NCI-H2196 (cell line): ENCODE results near the gene DNAJC5.

Experiments
- DNase-seq: peaks from one replicate; lab custom pipeline; 2025; ENCODE audit not compliant: unreplicated experiment; lab: John Stamatoyannopoulos, UW

Gene DNAJC5

DNA sequence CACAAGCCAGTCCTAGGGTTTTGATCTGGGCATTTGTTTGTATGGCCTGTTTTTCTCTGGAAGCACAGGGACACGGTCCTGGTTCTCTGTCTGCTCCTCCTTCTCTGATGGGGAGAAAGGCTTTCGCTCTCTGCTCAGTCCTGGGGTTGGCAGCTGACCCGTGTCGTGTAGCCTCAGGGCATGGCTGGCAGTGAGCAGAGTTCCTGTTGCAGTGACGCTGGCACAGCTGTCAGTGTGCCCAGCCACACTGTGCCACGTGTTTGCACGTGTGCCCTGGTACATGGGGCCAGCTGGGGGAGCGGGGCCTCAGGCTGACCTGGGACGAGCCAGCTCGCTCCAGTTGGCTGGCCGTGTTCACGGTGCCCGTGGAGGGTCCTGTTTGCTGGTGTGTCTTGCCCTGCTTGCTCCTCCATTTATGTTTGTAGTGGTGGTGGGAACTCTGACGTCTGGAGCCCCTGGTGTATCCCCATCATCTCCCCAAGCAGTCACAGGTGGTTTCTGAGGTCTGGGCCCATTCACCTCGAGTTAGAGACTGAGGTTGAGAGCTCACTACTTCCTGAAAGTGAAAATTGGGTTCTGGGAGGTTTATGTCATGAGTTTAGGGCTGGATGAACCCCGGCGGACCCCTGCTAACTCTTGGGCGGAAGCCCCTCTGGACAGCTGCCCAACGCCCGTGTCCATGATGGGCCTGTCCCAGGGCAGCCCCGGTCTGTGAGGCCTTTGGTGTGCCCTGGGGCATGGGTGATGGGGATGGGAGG, 10.2 kb upstream of the DNAJC5 start:
- DNase-seq = no peak

DNA sequence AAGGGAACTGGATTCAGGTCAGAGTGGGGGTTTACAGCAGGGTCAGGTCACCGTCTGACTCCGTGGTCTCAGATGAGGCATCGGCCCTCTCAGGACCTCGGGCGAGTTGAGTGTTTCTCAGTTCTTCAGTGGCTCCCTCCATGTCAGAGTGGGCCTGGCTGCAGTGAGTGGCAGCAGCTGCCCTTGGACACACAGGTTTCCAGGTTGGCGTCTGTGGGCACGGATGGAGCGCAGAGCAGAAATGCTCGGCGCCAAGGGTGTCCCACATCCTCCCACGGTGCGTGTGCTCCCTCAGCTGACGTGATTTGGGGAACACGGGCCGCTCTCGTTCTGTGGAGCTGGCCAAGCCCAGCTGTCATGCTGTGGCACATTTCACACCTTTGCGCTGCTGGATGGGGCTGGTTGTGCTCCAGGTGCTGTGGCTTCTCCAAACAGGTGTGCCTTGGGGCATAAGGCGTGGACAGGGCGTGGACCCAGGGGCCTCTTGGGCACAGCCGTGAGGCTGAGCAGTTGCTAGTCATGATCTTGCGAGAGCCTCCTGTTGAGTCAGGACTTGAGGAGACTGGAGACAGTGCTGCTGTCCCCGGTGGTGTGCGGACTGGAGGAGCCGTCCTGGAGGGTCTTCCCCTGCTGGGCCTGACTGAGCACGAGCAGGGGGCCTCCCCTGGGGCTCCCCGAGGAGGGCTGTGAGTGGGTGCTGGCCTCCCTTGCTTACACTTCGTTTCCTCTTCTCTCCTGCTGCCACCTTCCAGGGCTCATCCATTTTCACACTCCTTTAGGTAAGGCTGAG, 9.5 kb upstream of the DNAJC5 start:
- no peak for DNase-seq

DNA sequence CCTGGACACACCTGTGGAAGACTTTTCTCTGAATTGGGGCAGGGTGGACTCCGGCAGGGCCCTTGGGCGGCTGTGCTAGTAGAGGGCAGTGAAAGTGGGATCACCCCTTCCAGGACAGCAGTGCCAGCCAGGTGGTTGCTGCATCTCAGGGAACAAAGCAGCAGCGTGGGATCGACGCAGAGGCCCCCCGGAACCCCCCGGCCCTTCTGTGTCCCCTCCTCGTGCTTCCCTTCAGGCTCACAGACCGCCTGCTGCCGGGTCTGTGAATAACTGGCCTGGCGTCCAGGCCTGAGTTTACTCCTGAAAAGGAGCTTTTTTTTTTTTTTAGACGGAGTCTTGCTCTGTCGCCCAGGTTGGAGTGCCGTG, 8.9 kb upstream of the DNAJC5 start:
- DNase-seq = no peak

DNA sequence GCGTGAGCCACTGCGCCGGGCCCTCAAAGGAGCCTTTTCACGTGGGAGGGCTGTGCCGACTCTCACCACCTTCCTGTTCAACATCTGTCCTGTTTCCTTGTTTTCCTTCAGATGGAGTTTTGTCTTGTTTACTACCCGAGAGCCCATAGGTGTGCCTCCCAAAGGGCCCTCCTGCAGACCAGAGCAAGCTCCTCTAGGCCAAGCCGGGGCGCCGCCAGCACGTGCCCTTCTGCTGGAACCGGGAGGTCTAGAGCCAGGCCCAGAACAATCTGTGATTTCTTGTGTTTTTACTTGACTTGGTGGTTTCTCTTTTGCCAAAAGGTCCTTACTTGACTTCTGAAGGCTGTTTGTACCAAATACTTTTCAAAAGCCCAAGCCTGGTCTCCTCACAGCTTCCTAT, 8.0 kb upstream of the DNAJC5 start:
- no peak for DNase-seq

DNA sequence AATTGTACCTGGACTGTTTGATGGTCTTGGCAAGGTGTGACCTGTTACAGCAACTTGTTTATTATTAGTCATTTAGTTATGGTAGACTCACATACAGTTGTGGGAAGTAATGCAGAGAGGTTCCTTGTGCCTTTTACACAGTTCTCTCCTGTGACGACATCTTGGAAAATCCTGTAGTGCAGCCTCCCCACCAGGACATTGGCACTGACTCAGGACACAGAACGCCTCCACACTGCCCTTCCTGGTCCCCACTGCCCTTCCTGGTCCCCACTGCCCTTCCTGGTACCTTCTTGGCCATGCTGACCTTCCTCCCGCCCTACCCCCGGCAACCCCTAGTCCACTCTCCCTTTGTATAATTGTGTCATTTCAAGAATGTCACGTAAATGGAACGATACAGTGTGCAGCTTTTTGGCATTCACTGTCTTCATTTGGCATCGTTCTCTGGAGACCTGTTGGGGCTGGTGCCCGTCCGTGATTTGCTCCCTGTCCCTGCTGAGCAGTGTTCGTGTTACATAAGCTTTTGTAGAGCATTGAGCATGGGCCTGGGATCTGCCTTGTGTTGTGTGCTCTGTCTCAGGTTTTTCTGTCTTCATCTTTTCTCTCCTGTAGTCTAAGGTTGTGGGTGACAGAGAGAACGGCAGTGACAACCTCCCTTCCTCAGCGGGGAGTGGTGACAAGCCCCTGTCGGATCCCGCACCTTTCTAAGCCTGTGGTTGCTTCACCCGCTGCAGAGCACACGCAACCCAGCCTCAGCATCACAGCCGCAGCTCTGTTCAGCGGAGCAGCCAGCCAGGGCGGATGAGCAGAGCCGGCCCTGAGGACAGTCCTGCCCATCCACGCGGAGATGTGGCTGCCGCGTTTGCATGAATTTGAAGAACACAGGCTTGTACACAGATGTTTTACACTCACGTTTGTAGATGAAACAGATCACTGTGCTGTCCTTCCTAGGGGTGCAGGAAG, 5.4 kb upstream of the DNAJC5 start:
- DNase-seq = no peak

DNA sequence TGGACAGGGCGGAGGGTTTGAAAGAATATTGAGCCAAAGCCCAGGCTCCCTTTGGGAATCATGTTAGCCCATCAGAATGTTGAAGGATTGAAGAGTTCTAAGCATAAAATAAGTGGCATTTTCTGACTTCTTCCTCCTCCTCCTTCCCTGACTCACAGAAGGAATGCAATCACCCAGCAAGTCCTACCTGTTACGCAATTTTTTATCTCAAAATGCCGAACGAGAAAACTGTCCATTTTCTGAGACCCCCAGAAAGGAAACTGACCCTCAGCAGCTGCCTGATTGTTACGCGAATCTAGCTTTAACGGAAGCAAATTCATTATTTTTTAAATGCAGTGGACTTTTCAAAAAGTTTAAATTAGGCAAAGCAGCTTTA, 4.7 kb upstream of the DNAJC5 start:
- DNase-seq = no peak

DNA sequence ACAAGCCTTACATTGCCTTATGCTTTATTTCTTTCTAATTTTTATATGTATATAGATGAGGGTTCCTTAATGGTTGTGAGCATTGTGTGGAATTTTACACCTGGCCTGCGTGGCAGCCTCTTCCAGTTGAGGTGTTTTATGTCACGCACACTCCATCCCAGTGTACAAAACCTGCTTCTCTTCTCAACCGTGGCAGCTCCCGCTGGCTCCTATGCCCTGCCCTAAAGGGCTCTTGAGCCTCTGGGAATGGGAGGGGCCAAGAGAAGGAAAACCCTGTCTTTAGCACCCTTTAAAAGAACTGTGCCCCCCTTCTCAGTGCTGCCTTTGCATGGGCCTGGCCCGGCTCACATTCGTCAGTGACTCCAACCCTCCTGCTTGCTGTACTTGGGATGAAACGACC, 4.3 kb upstream of the DNAJC5 start:
- DNase-seq = no peak

DNA sequence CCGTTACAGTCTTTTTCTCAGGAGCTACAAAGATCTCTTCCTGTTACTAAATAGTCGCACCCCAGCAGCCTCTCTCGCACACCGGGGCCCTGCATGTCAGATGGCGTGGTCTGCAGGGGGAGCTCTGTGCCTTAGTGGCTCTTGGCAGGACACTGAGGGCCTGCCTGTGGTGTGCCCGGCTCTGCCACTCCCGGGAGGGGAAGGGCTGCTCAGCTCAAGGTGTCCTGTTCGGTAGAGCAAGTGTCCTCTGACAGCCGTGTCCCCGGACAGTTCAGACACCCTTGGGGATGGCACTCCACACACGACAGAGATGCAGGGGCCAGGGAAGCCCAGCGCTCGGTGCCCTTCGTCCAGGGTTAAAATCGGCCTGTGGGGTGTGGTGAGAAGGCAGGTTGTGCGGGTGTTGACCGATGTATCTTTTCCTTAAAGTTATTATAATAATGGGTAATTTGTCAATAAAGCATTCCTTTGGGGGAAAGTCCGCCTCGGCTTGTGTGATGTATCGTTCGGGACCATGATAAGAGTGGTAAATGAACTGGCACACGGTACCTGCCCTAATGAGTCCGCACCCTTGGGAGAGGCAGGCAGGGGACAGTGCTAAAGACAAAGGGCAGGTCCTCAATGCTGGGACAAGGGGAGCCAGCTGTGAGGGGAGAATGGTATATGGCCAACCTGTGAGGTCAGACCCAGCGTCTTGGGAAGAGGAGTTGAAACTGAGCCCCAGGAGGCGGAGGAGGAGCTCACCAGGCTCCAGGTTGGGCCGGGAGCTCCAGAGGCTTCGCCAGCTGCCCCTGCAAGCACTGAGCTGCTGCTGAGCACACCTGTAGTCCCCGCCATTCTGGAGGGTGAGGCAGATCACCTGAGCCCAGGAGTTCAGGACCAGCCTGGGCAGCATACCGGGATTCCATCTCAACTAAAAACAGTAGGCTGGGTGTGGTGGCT, 3.6 kb upstream of the DNAJC5 start:
- no peak for DNase-seq

DNA sequence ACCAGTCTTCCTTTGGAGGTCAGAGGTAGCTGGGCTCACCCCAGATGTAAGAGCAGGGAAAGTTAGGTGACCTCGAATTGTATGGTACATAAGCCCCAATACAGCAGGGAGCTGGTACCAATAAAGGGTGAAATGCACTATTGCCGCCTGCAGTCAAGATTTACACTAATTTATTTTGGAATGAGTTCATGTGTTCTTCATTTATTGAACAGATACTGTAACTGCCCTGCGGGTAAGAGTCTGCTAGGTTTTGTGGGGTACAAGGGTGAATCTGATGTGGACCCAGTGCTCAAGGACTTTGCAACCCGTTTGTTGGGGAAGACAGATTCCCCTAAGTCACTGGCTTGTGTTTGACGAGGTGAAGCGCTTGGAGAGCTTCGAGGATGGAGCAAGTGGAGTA, 2.5 kb upstream of the DNAJC5 start:
- no peak for DNase-seq

DNA sequence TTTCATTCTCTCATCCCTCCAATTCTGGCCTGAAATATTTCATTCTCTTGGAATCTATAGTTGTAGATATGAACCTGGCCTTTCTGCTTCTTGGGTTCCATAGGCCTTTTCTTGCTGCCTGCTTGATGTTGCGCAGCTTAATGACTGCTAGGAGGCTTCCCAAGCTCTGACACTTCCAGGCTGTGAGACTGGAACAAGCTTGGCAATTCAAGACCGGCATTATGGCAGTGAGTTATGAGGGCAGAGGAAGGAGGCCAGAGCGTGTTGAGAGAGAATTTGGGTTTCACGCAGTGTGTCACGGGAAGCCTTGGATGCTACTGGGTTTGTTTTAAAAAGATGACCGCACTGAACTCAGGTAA, 948 bp upstream of the DNAJC5 start:
- DNase-seq = no peak

DNA sequence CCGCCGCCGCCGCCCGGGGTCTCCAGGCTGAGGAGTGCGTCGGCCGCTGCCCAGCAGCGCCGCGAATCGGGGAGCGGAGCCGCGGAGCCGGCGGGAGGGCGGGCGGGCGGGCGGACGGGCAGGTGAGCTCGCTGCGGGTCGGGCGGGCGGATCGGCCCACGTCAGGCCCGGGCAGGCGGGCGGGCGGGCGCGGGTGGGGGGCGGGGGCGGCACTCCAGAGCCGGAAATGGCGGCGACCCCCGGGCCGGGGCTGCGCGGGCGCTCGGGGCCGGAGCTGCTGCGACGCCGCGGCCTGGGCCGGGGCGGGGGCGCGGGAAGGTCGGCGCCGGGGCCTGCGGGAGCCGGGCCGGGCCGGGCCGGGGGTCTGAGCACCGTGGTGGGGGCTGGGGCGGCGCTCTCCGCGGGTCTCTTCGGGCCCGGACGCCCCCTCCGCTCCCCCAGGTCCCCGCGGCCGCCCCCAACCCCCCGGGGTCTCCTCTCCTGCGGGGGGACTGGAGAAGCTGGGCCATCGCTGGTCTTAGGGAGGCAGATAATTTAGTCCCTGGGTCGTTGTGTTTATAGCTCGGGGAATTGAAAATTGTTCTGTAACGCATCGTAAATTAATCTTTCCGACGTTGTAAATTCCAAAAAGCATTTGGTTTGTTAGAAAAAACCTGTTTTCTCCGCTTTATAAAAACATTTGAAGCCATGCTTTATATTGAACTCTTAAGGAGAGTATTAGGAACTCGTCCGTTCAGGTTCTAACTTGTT, 451 bp downstream of the DNAJC5 start:
- no peak for DNase-seq

DNA sequence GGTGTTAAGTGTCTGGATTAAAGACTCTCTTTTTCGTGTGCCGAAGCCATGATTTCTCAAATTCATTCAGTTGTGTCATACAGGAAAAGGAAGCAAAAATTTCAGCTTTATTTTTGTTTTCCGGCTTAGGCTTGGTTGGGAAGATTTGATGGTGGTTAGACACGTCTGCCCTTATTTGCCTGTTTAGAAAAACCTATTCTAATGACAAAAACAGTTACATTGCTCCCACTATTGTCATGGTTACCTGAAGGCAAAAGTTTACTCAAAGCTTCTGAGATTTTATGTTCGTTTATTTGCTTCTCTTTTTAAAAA, 982 bp downstream of the DNAJC5 start:
- peak; percentile 24 for DNase-seq

DNA sequence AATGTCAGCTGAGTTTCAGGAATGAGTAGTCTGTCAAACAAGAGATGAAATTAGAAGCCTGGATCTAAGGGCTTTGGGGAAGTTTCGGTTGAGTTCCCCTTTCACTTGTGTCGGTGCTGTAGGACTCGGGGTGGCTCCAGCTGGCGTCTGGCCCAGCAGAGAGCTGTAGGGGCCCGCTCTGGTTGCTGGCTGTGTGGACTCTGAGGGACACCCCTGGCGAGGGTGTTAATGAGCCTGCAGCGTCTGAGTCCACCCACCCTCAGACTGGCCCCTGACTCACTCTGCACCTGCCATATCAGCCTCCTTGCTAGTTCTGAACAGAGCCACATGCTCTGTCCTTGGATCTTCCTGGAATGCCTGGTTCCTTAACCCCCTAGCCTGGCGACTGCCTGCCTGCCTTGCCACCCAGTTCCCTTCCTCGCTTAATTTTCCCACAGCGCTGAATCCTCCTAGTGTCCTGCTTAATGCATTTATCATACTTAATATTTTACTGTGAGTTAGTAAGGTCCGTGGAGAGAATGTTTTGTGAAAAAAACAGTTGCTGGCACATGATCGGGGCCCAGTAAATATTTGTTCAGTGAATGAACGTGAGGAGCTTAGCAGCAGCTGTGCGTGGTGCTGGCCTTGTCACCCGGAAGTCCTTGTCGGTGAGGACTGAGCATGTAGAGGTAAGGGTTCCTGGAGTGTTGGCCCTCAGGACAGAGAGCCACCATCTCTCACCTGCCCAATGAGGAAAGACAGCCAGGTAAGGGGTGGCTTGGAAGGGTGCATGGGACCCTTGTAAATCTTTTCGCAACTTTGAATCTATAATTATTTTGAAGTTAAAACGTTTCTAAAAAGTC, 1.6 kb downstream of the DNAJC5 start:
- DNase-seq = peak; percentile 66

DNA sequence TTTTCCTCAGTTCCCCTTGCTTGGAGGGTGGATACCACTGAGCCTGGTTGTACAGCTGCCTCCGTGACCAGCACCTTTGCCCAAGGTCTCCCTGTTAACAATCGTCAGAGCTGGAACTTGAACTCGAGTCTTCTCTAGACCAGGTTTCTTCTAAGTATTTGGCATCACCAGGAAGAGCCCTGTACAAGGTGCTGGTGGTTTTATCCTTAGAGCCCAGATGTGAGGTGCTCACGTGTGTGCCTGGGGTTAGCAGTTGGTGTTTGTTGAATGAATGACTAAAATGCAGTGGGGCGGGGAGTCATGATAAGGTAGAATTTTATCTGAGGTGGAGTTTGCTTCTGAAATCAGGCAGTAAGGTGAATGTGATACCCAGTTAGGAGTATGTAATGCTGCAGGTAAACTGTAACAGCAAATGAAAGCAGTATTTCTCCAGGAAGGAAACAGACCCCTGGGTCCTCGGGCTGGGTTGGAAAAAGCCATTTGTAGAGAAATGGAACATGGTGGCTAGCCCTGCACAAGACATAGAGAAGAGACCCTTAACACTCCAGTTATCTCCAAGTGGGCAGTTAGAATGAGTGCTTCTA, 3.1 kb downstream of the DNAJC5 start:
- DNase-seq = no peak

DNA sequence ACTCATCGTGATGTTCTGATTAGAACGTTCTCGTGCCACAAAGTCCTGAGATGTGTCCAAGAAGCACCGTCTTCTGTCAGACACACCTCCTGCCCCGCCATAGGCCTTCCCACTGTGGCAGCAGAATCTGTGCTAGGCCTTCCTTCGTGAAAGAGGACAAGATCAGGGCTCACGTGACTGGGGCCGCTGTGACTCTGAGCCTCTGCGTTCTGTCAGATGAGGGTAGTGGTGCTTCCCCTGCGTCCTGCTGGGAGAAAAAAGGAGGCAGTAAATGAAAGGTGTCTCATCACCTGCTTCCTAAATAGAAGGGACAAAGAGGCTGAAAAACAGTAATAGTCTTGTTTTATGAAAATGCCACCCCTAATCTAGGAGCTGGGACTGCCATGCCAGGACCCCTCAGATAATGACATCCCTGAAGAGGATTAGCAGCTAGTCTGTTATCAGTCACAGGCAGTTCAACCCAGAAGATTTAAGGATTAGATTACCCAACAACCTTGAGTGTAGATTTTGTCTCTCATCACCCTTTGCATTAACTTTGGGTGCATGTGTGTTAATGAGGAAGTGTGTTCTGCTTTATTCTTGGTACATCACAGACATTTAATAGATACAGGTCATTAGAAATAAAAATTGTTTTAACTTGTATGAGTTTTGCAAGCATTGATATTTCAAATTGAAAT, 4.1 kb downstream of the DNAJC5 start:
- DNase-seq = no peak

DNA sequence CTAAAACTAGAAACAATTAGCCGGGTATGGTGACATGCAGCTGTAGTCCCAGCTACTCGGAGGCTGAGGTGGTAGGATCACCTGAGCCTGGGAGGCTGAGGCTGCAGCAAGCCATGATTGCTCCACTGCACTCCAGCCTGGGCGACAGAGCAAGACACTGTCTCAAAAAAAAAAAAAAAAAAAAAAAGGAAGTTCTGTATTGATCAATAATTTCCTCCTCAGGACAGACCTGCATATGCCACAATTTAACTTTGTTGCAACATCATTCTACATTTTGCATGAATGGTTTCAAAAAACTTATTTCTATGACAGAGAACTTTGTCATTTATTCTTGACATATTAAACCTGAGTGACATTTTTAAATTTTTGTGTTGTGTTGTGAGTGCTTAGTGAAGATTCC, 5.5 kb downstream of the DNAJC5 start:
- no peak for DNase-seq

DNA sequence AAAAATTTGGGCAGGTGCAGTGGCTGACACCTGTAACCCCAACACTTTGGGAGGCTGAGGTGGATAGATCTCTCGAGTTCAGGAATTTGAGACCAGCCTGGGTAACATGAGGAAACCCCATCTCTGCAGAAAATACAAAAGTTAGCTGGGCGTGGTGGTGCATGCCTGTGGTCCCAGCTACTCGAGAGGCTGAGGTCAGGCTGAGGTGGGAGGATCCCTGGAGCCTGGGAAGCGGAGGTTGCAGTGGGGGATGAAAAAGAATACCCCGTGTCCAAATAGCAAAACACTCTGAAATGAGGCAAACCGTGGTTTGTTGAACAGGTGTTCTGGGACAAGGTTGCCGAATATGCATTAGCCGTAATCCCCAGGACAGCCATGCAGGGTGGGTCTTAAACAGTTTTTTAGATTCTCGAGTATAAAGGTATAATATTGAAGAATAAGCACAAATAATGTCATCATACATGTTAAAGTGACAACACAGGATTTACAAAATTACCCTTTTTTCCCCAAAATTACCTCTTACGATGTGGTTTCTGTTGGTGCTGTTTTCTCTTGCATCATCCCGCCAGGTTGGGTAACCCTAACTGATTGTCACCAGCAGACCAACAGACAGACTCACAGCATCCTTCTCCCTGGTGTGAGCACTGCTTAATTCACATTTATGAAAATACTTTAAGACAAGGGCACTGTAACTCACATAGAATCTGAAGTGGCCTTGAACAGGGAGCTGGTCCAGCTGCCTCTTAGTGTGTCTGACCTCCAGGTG, 9.1 kb downstream of the DNAJC5 start:
- no peak for DNase-seq
